Testis (tissue), 2 donors: ENCODE data around the gene ZNF763.

Experiments
- POLR2A ChIP-seq: fragments of 450-650 bp; IDR thresholded peaks from one replicate; pipeline ENCODE4 v1.6.1; 2017; ENCODE audit warnings: antibody characterized with exemption, mild to moderate bottlenecking, moderate library complexity
- TF ChIP-seq, protein P1 (sequence below), 3 experiments: fragments of 450-650 bp in 2 of 3; fragments of 200-600 bp in 1 of 3; sonication (generic) in 1 of 3; IDR thresholded peaks; one replicate each; pipeline ENCODE4 v1.5.1; 2016 to 2019; ENCODE audit warnings: antibody characterized with exemption in 3 of 3, mild to moderate bottlenecking in 2 of 3, moderate library complexity in 1 of 3

DNA sequence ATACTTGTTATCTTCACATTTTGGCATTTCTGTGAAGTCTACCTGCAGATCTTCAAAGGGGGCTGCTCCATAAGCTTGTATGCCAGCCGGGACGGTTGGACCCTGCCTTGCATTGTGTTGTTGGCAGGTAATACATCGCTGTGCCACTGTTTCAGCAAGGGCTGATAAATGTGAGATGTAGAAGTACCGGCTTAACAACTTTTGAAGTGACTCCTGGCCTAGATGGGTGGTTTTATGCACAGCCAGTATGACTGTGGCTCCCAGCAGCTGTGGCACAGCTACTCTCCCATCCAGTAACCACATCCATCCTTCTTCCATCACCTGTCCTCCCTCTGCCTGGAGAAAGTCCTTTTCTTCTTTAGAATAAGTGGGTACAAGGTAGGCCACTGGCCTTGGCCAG, 20.2 kb upstream of the ZNF763 start:
- TF ChIP-seq, protein P1, sequence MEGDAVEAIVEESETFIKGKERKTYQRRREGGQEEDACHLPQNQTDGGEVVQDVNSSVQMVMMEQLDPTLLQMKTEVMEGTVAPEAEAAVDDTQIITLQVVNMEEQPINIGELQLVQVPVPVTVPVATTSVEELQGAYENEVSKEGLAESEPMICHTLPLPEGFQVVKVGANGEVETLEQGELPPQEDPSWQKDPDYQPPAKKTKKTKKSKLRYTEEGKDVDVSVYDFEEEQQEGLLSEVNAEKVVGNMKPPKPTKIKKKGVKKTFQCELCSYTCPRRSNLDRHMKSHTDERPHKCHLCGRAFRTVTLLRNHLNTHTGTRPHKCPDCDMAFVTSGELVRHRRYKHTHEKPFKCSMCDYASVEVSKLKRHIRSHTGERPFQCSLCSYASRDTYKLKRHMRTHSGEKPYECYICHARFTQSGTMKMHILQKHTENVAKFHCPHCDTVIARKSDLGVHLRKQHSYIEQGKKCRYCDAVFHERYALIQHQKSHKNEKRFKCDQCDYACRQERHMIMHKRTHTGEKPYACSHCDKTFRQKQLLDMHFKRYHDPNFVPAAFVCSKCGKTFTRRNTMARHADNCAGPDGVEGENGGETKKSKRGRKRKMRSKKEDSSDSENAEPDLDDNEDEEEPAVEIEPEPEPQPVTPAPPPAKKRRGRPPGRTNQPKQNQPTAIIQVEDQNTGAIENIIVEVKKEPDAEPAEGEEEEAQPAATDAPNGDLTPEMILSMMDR (IDR thresholded peaks at IDR 0.05): no peak
- TF ChIP-seq POLR2A: no peak
